Measurements from ENCODE around the gene MRPL43. TPM values are rescaled to one million over a fixed set of nuclear protein-coding genes. Genes with fewer than 3 reads are reported as not detected.
"Not testable (repeated sequence)": the region's sequence is repeated elsewhere in the genome, so short reads cannot be mapped to it uniquely, and the experiment has no call there.

Gene MRPL43
- total RNA-seq, 2 experiments from 2014 or later: 47.8 to 49.3 TPM

- H3K4me3 Mint-ChIP-seq; H3K27ac Mint-ChIP-seq; H3K4me1 Mint-ChIP-seq; H3K9me3 Mint-ChIP-seq; POLR2A ChIA-PET; H3K27me3 Mint-ChIP-seq; H3K36me3 Mint-ChIP-seq (ENCODE audit: low read depth): not testable (repeated sequence)
- CTCF ChIA-PET: interaction anchor here (1.9 kb wide), 1 partner anchor 23 kb away, joined by 6 read pairs; no protein-coding TSS in a partner anchor
- DNase-seq: peak; percentile 6
These were observed 11.9 kb downstream of the MRPL43 start for GRCh38 chr10:100975397-100975796.

- no peak overlapping the region for H3K4me3 Mint-ChIP-seq
- peaks cover 11% of the 10 kb centered on the region for H3K4me1 Mint-ChIP-seq
- H3K36me3 Mint-ChIP-seq (ENCODE audit: low read depth): no peaks in the 10 kb centered on the region
- POLR2A ChIA-PET: no interaction called here
- H3K27ac Mint-ChIP-seq: peak overlapping the region; percentile 26
- no peaks in the 10 kb centered on the region for H3K27me3 Mint-ChIP-seq
- peak; percentile 10 for DNase-seq
- H3K9me3 Mint-ChIP-seq: no peaks in the 10 kb centered on the region
- CTCF ChIA-PET: interaction anchor here (1.3 to 1.7 kb wide), 2 partner anchors 24 to 46 kb away, joined by 4 read pairs; no protein-coding TSS in a partner anchor
These were observed 14.3 kb downstream of the MRPL43 start for GRCh38 chr10:100972904-100973535.

- Mint-ChIP-seq H3K4me3 (no peak overlapping the region), H3K9me3 (no peaks in the 10 kb centered on the region), H3K36me3 (ENCODE audit: low read depth) (no peaks in the 10 kb centered on the region), H3K27ac (peak overlapping the region; percentile 26), H3K4me1 (peaks cover 11% of the 10 kb centered on the region), H3K27me3 (no peaks in the 10 kb centered on the region)
- ChIA-PET POLR2A (no interaction called here), CTCF (interaction anchor here (1.3 kb wide), 1 partner anchor 25 kb away, joined by 4 read pairs; no protein-coding TSS in a partner anchor)
- DNase-seq: peak; percentile 12
These were observed 15.0 kb downstream of the MRPL43 start for GRCh38 chr10:100972115-100972903.

- Mint-ChIP-seq H3K4me1 (peaks cover 11% of the 10 kb centered on the region), H3K4me3 (no peak overlapping the region), H3K9me3 (no peaks in the 10 kb centered on the region), H3K27me3 (no peaks in the 10 kb centered on the region), H3K27ac (no peak overlapping the region), H3K36me3 (ENCODE audit: low read depth) (no peaks in the 10 kb centered on the region)
- POLR2A ChIA-PET: no interaction called here
- CTCF ChIA-PET: interaction anchor here (0.7 kb wide), 1 partner anchor 58 kb away, joined by 3 read pairs; no protein-coding TSS in a partner anchor
- peak; percentile 13 for DNase-seq
These were observed 16.1 kb downstream of the MRPL43 start for GRCh38 chr10:100970914-100971811.

- ChIA-PET POLR2A (no interaction called here), CTCF (interaction anchor here (0.7 to 1.0 kb wide), 4 partner anchors 21 to 59 kb away, joined by 3 to 4 read pairs (median 3); no protein-coding TSS in a partner anchor)
- Mint-ChIP-seq H3K9me3 (no peaks in the 10 kb centered on the region), H3K4me1 (peaks cover 11% of the 10 kb centered on the region), H3K36me3 (ENCODE audit: low read depth) (no peaks in the 10 kb centered on the region), H3K27ac (no peak overlapping the region), H3K27me3 (no peaks in the 10 kb centered on the region), H3K4me3 (peak overlapping the region; percentile 2)
- peak; percentile 21 for DNase-seq
These were observed 17.0 kb downstream of the MRPL43 start for GRCh38 chr10:100970076-100970913.

- peak within 1 kb of the TSS; percentile 34 for H3K4me3 Mint-ChIP-seq
- peak; percentile 29 for DNase-seq
These were observed 17.9 kb downstream of the MRPL43 start, which contains the start of gene SEMA4G for GRCh38 chr10:100969187-100970075. TSS of gene SEMA4G (plus strand) at chr10:100969504. CDS start at chr10:100972913, 3,409 bp downstream.

GRCh38 chr10:100968863-100969186 lies 18.5 kb downstream of the MRPL43 start:
- no peaks in the 10 kb centered on the region for H3K27me3 Mint-ChIP-seq
- H3K4me3 Mint-ChIP-seq: no peak overlapping the region
- no peaks in the 10 kb centered on the region for H3K9me3 Mint-ChIP-seq
- DNase-seq: no peak
- peaks cover 11% of the 10 kb centered on the region for H3K4me1 Mint-ChIP-seq
- ChIA-PET POLR2A (no interaction called here), CTCF (interaction anchor here (1.0 kb wide), 1 partner anchor 45 kb away, joined by 5 read pairs; no protein-coding TSS in a partner anchor)
- no peaks in the 10 kb centered on the region for H3K36me3 Mint-ChIP-seq (ENCODE audit: low read depth)
- no peak overlapping the region for H3K27ac Mint-ChIP-seq

More at GRCh38 chr10:100969187-100970075, 17.9 kb downstream of the MRPL43 start, which contains the start of gene SEMA4G:
- Mint-ChIP-seq H3K36me3 (ENCODE audit: low read depth) (no peaks in the 10 kb centered on the region), H3K27me3 (no peaks in the 10 kb centered on the region), H3K27ac (no peak within 1 kb of the TSS), H3K9me3 (no peaks in the 10 kb centered on the region), H3K4me1 (peaks cover 11% of the 10 kb centered on the region)
- CTCF ChIA-PET: interaction anchor here (0.8 to 1.0 kb wide), 3 partner anchors 20 to 45 kb away, joined by 3 to 4 read pairs (median 3); no protein-coding TSS in a partner anchor
- POLR2A ChIA-PET: no interaction called here

GRCh38 chr10:100968062-100968736 lies 19.1 kb downstream of the MRPL43 start:
- Mint-ChIP-seq H3K27me3 (no peaks in the 10 kb centered on the region), H3K36me3 (ENCODE audit: low read depth) (no peaks in the 10 kb centered on the region), H3K4me1 (peaks cover 11% of the 10 kb centered on the region), H3K4me3 (peak overlapping the region; percentile 34), H3K9me3 (no peaks in the 10 kb centered on the region), H3K27ac (no peak overlapping the region)
- DNase-seq: no peak
- POLR2A ChIA-PET: no interaction called here
- CTCF ChIA-PET: interaction anchor here (1.0 to 1.4 kb wide), 4 partner anchors 12 to 46 kb away, joined by 3 to 5 read pairs (median 4); no protein-coding TSS in a partner anchor

GRCh38 chr10:100967332-100967731 lies 20.0 kb downstream of the MRPL43 start:
- CTCF ChIA-PET: interaction anchor here (1.0 to 1.4 kb wide), 4 partner anchors 10 to 31 kb away, joined by 3 to 4 read pairs (median 3); no protein-coding TSS in a partner anchor
- no peak overlapping the region for H3K4me3 Mint-ChIP-seq

GRCh38 chr10:100966887-100967286 lies 20.4 kb downstream of the MRPL43 start:
- no peaks in the 10 kb centered on the region for H3K9me3 Mint-ChIP-seq
- peaks cover 11% of the 10 kb centered on the region for H3K4me1 Mint-ChIP-seq
- no peak overlapping the region for H3K4me3 Mint-ChIP-seq
- CTCF ChIA-PET: interaction anchor here (1.0 to 1.4 kb wide), 3 partner anchors 9 to 21 kb away, joined by 3 to 4 read pairs (median 3); no protein-coding TSS in a partner anchor
- no peak overlapping the region for H3K27ac Mint-ChIP-seq
- peaks cover 7% of the 10 kb centered on the region for H3K36me3 Mint-ChIP-seq (ENCODE audit: low read depth)
- no peak for DNase-seq
- no peaks in the 10 kb centered on the region for H3K27me3 Mint-ChIP-seq
- POLR2A ChIA-PET: no interaction called here

More at GRCh38 chr10:100967332-100967731, 20.0 kb downstream of the MRPL43 start:
- Mint-ChIP-seq H3K27me3 (no peaks in the 10 kb centered on the region), H3K36me3 (ENCODE audit: low read depth) (peaks cover 7% of the 10 kb centered on the region), H3K27ac (no peak overlapping the region), H3K4me1 (peaks cover 11% of the 10 kb centered on the region), H3K9me3 (no peaks in the 10 kb centered on the region)
- no peak for DNase-seq
- POLR2A ChIA-PET: no interaction called here

GRCh38 chr10:100965820-100966219 lies 21.5 kb downstream of the MRPL43 start:
- no peak overlapping the region for H3K4me3 Mint-ChIP-seq
- no peaks in the 10 kb centered on the region for H3K9me3 Mint-ChIP-seq
- DNase-seq: no peak
- POLR2A ChIA-PET: no interaction called here
- H3K4me1 Mint-ChIP-seq: peaks cover 11% of the 10 kb centered on the region
- no peak overlapping the region for H3K27ac Mint-ChIP-seq
- CTCF ChIA-PET: interaction anchor here (1.2 kb wide), 1 partner anchor 32 kb away, joined by 6 read pairs; no protein-coding TSS in a partner anchor
- peaks cover 13% of the 10 kb centered on the region for H3K36me3 Mint-ChIP-seq (ENCODE audit: low read depth)
- no peaks in the 10 kb centered on the region for H3K27me3 Mint-ChIP-seq

All from activated CD4-positive, alpha-beta memory T cell treated with anti-CD3 and anti-CD28 coated beads, Interleukin-2, amount 10 ng/mL, durations not matched to agents 7 days and 5 days (primary cell).